GM19455 (cell line): ENCODE measurements around the gene MAPK11.

Experiments used
- ATAC-seq: cut with Tn5 transposase; IDR thresholded peaks from one replicate; pipeline ENCODE4 v1.9.1; 2021; ENCODE audit not compliant: unreplicated experiment

MAPK11 gene

DNA sequence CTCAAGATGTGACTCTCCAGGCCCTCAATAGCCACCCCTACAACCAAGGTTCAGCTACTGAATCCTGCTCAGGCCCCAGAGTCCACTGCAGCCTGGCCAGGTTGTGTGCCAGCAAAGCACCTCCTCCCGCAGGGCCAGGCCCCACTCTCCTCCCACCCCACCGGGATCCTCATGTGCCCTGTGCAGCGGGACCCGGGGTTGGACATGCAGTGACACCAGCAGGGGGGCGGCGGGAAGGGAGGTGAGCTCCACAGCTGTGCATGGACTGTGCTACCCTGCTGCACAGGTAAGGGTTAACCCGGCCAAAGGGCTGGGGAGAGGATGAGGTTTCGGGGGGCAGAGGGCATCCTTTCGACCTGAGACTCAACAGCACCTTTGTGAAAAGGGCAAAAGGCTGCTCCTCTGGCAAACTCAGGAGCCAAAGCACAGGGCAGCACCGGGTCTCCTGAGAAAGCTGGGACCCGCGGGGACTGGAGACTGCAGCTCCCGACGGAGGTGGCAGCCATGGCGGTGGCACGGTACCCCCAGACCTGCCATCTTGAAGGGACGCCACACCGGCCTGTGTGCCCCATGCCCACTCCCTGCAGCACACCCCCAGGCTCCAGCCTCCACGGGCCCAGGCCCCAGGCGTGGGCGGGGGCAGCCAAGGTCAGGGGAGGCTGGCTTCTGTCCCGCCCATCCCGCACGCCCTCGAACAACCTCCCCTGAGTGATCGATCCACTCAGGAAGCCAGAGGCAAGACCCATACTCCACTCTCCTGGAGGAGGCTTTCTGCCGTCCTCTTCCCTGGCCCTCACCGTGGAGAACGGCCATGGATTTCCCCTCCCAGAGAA is 26.7 kb upstream of the MAPK11 start:
- ATAC-seq: no peak

- no peak for ATAC-seq
Measured at GRCh38 chr22:50294319-50294656, 24.1 kb upstream of the MAPK11 start.

- ATAC-seq: no peak
Measured at GRCh38 chr22:50293441-50294318, 23.5 kb upstream of the MAPK11 start.

DNA sequence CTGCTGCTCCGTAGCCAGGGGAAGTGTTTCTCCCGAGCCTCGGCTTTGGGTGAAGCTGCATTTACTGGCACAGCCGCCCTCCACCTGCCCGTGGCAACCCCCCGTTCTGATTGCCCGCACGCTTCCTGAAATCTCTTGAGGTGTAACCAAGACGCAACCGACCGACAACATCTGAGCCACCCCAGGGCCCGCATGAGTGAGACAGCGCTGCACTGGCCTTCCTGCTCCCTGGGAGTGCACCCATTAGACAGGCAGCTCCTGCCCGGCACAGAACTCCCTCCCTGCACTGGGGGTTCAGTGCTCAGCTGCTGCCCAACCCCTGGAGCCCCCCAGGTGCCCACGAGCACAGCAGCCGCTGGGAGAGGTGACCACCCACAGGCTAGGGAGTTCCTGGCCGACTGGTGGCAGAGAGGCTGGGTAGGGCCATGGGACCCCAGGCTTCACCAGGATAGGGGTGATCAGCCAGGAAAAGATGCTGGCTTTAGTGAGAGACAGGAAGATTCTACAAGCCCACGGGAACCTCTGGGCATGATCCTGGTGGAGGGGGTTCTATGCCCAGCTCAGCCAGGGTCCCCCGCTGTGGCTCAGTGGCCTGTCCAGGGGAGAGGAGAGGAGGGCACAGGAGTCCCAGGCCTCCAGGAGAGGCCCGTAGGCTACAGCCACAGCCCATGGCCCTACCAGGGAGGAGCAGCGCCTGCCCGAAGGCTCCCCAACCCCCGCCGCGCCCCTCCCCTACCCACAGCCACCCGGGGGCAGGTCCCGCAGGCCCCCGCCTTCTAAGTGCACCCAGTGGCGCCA is 22.7 kb upstream of the MAPK11 start:
- ATAC-seq: no peak

DNA sequence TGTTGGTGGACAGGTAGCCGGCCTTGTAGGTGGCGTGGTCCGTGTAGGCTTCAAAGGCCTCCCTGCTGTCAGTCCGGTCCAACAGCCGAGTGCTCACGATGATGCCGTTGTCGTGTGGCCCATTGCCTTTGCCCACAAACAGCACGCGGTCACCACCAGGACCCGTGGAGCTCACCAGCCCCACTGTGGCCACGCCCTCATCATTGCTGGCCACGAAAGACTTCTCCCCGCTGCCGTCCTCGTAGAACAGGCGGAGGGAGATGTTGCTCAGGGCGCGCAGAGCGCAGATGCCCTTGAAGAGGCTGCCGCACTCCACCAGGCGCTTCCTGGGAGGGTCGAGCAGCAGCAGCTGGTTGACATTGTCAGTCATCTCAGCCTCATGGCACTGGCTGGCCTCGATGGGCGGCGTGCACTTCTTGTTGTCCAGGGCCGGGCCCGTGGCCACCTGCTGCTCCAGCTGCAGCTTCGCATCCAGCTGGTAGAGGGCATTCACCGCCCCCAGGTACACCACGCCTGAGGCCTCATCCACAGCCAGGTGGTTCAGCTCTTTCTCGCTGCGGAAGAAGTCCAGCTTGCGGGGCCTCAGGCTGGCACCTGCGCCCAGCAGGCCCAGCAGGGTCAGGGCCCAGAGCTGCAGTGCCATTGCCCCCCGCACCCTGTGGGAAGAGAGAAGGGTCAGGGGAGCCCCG is 19.9 kb upstream of the MAPK11 start:
- no peak for ATAC-seq

- no peak for ATAC-seq
Measured at GRCh38 chr22:50289151-50289941, 19.2 kb upstream of the MAPK11 start.

DNA sequence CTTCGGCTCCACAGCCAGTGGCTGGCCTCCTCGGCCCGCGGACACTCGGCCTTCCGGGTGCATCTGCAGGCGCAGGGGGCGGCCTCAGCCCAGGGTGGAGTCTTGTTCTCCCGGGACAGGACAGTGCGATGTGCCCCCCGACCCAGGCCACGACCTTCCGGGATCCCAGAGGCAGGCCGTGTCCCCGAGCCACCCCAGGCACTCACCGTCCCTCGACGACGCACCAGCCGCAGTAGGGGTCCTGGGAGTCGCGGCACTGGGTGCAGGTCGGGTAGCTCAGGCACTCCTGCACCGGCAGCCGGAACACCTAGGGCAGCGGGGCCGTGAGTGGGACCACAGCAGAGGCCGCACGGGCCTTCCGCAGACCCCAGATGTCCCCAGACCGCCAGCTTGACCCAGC is 17.6 kb upstream of the MAPK11 start:
- ATAC-seq: no peak

GRCh38 chr22:50286701-50287318 is 16.6 kb upstream of the MAPK11 start:
- ATAC-seq: no peak

DNA sequence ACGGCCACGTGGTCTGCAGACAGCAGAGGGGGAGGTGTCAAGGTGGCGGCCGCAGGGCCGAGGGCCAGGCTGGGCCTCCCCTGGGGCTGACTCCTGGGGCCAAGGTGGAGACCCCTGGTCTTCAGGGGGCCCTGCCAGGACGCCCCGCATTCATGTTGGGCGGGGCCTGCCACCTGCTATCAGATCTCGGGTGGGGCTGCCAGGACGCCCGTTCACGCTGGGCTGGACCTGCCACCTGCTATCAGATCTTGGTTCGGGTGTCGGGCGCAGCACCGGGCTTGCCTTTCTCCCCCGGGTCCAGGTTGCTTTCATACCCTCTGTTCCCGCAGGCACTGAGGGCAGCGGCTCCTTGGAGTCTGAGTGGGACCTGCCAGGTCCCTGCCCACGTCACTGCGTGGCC is 16.1 kb upstream of the MAPK11 start:
- ATAC-seq: no peak

DNA sequence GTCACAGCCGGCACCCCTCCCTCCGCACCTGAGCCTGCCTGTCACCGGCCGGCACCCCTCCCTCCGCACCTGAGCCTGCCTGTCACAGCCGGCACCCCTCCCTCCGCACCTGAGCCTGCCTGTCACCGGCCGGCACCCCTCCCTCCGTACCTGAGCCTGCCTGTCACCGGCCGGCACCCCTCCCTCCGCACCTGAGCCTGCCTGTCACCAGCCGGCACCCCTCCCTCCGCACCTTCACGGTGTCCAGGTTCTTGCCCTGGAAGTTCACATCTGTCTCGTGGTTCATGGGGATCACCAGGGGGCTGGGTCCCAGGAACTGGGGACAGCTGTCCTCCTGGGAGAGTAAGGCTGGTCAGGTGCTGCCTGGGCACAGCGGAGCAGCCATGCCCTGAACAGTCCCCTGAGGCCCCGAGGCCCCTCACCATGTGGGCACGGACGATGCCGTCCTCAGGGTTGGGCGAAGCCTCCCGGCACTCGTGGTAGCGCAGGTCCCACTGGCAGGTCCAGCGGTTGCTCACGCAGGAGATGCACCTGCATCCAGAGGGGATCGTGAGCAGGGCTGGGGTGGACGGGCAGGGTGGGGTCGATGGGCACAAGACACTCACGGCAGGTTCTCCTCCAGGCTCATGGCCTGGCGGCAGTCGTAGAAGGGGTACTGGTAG is 15.5 kb upstream of the MAPK11 start:
- no peak for ATAC-seq

GRCh38 chr22:50284479-50284878 is 14.3 kb upstream of the MAPK11 start:
- no peak for ATAC-seq

DNA sequence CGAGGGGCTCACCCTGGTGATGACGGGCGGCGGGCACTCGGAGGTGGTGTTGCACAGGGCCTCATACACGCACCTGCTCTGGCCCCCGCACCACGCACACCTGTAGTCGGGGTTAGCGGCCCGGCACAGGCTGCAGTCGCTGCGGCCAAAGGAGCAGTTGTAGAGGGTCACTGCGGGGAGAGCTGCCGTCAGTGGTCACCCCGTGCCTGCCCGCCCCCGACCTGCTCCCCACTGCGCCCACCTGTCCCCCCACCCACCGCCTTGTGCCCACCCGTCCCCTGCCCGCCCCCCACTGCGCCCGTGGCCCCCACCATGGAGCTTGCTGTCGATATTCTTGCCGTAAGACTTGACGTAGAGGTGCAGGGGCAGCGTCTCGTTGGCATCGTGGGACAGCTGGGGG is 13.6 kb upstream of the MAPK11 start:
- ATAC-seq: no peak

- no peak for ATAC-seq
Measured at GRCh38 chr22:50282361-50283155, 12.4 kb upstream of the MAPK11 start.

GRCh38 chr22:50281957-50282356 is 11.8 kb upstream of the MAPK11 start:
- no peak for ATAC-seq

DNA sequence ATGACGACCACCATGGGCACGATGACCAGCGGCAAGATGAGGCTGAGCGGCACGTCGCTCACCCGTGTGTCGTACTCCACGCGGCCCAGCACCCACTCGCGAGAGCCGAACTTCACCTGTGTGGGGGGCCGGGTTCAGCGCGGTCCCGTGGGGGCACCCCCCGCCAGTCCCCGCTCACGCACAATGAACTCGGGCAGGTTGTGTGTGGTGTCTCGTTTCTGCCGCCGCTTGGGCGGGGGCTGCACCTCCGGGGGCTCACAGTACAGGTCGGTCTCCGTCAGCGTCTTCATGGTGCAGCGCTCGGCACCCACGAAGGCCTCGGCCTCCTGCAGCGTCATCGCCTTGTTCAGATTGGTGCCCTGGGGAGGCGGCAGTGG is 11.2 kb upstream of the MAPK11 start:
- ATAC-seq: no peak

- no peak for ATAC-seq
Measured at GRCh38 chr22:50280708-50281383, 10.7 kb upstream of the MAPK11 start.

- no peak for ATAC-seq
Measured at GRCh38 chr22:50280022-50280707, 10.0 kb upstream of the MAPK11 start.
